Omental fat pad (tissue), 4 donors: Measurements from ENCODE around the gene TOR3A. TPM values are rescaled to one million over a fixed set of nuclear protein-coding genes. Genes with fewer than 3 reads are reported as not detected.

Source experiments
- ATAC-seq: fragments of 150-250 bp; one replicate; pipeline ENCODE4 v1.9.1; 2016; ENCODE audit warnings: mild to moderate bottlenecking, moderate library complexity; ENCODE audit not compliant: low FRiP score
- DNase-seq: peaks from one replicate; pipeline ENCODE4 v3.0.0-alpha.2; 2019; ENCODE audit warnings: low spot score
- CTCF ChIP-seq, 3 donors: fragments of 450-650 bp; IDR thresholded peaks; one replicate each; pipeline ENCODE4 v1.5.1; 2016 to 2017; ENCODE audit warnings: antibody characterized with exemption in 3 of 3, mild to moderate bottlenecking in 3 of 3, moderate library complexity in 2 of 3
- total RNA-seq, 4 donors: library from RNA; depleted of rRNA; stranded (reverse); fragments of >200 nt; gene quantifications; one replicate each; pipeline ENCODE4 v1.1.0, GENCODE V29; 2016

TOR3A gene
- total RNA-seq, 4 donors from 2014 or later: 26.9 to 44.7 (median 33.7) TPM

- TF ChIP-seq CTCF (IDR thresholded peaks at IDR 0.05): no peak
- ATAC-seq (no peak), DNase-seq (no peak)
Observed at GRCh38 chr1:179042700-179043099, 39.2 kb upstream of the TOR3A start.

- DNase-seq (no peak), ATAC-seq (no peak)
- TF ChIP-seq CTCF (IDR thresholded peaks at IDR 0.05): no peak
Observed at GRCh38 chr1:179043266-179043665, 38.6 kb upstream of the TOR3A start.

- no peak for DNase-seq
- no peak for ATAC-seq
- TF ChIP-seq CTCF (IDR thresholded peaks at IDR 0.05): no peak
Observed at GRCh38 chr1:179043907-179044306, 38.0 kb upstream of the TOR3A start.

GRCh38 chr1:179046808-179047635 lies 34.8 kb upstream of the TOR3A start:
- ATAC-seq: peak; percentile 92
- DNase-seq: no peak
- no peak for TF ChIP-seq CTCF (IDR thresholded peaks at IDR 0.05)

- ATAC-seq: no peak
- no peak for TF ChIP-seq CTCF (IDR thresholded peaks at IDR 0.05)
- DNase-seq: no peak
Observed at GRCh38 chr1:179047636-179047997, 34.3 kb upstream of the TOR3A start.

GRCh38 chr1:179048339-179049124 lies 33.3 kb upstream of the TOR3A start:
- no peak for TF ChIP-seq CTCF (IDR thresholded peaks at IDR 0.05)
- ATAC-seq: no peak

More at GRCh38 chr1:179048339-179049124, 33.3 kb upstream of the TOR3A start:
- no peak for DNase-seq
